Anterior cingulate cortex (tissue), 58 donors: ENCODE data around the gene PITPNM2.

ENCODE experiments used
- DNase-seq, 58 donors: peaks; one replicate each; lab custom pipeline; 2025; lab: John Stamatoyannopoulos, UW

Gene PITPNM2

GRCh38 chr12:123101526-123101925 is 49.4 kb downstream of the PITPNM2 start:
- no peak for DNase-seq
